ENCODE data around the gene ERBB2. TPM values are rescaled to one million over a fixed set of nuclear protein-coding genes. Genes with fewer than 3 reads are reported as not detected.

The ERBB2 gene
- polyA plus RNA-seq, 4 donors: 43.0 to 208 (median 69.7) TPM

DNA sequence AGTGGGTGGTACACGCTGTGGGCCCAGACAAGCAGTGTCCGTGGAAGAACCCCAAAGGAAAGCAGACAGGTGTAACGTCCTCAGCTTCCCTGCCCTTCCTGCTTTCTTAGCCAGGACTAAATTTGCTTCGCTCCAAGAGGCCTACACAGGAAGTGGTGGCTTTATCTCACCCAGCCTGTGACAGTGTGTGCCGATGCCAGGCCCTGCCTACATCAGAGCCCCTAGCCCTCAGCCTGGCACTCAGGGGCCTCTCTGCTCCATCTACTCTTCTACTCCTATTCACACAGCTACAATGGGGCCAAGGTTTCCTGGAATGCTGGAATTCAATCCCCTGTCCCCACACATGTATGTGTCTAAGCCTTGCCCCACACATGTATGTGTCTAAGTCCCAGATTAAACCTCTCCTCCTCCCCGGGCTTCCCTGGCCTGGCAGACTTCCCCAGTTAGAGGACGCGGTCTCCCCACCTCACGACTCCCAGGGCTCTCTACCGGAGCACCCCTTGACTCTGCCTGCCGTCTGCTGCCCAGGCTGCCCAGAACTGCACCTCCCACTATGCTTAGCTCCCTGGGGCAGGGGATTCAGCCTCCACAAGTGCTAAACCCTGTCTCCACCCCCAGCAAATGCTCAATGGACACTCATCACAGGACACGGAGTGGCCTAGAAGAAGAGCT, 20.2 kb upstream of the ERBB2 start:
- H3K27ac ChIP-seq (ENCODE audit: low read depth in 1 of 3, low read length in 2 of 3): peak overlapping the region; percentile 86 to 98 (median 93)
- WGBS, 3 donors: 40 to 58% (median 52%) methylated on average over 12 of the region's 12 CpGs
- no peaks in the 10 kb centered on the region for H3K9me3 ChIP-seq (ENCODE audit: control insufficient read depth in 2 of 2, insufficient read depth in 1 of 2, low read depth in 1 of 2, low read length in 1 of 2)
- H3K4me1 ChIP-seq (ENCODE audit: control insufficient read depth in 3 of 3, insufficient read depth in 2 of 3, low read depth in 1 of 3, low read length in 2 of 3): peaks cover 6 to 66% (median 12%) of the 10 kb centered on the region in 3 donors
- peak; percentile 59 to 63 for DNase-seq
- FAIRE-seq: no peak
- no peak overlapping the region for H3K4me3 ChIP-seq (ENCODE audit: low read depth in 1 of 3, low read length in 3 of 3)
- no peaks in the 10 kb centered on the region for H3K27me3 ChIP-seq (ENCODE audit: control insufficient read depth in 3 of 3, insufficient read depth in 3 of 3, low read length in 3 of 3)
- peaks cover 0 to 68% (median 0%) of the 10 kb centered on the region in 3 donors for H3K36me3 ChIP-seq (ENCODE audit: control insufficient read depth in 3 of 3, insufficient read depth in 2 of 3, low read depth in 1 of 3, low read length in 3 of 3)

DNA sequence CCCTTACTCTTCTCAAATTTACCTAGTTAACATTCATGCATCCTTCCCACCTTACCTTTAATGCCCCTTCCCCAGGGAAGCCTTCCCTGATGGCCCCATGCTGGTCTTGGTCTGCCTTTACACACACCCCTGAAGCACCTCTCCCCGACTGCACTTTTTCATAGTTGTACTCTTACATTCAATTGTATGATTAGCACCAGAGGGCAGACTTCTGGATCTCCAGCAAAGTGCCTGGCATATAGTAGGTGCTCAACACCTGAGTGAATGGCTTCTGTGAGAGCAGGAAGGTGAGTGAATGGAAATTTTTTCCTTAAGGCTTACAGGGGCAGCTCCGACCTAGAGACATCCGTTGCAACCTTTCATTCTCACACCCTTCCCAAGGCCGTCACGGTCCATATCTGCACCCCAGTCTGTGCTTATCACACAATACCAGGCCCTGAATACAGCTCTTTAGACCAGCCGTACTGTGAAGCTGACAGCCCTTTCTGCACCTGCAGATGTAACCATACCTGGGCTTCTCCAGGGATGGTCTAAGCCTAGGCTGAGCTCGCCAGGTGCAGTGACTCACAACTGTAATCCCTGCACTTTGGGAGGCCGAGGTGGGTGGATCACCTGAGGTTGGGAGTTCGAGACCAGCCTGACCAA, 16.4 kb upstream of the ERBB2 start:
- DNase-seq: no peak
- 55 to 85% (median 62%) methylated on average over 9 of the region's 9 CpGs for WGBS, 3 donors

DNA sequence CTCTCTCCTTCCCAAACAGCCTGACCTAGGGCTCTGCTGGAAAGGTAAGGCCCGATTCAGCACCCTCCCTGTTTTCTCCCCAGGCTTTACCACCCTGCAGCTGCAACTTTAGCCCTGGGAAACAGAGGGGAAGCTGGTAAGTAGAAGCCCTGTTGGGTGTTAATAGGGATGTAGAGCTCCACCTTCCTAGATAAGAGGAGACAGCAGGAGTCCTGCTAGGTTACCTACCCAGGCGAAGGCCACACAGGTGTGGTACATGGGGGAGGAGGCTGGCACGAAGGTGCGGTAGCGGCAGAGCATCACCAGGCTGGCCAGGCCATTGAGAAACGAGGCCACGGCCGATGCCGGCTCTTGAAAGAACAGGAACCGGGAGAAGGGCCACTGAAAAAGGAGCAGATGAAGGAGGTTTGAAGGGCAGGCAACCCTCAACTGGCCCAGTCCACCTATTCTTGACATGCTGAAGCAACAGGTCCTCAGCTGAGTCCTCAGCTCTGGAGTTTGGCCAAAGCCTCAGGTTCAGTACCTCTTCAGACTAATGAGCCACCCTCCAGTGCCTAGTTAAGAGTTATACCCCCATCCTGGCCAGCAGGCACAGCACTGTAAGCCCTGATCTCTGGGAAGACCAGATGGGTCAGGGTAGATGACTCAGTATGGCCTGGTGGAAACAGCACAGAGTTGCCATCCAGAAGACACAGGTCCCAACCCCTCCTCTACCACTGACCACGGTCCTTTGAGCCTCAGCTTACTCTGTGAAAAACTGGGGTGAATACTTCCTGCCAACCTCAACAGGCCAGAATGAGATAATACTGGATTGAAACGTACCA, 15.3 kb upstream of the ERBB2 start:
- Histone ChIP-seq H3K36me3 (ENCODE audit: control insufficient read depth in 3 of 3, insufficient read depth in 2 of 3, low read depth in 1 of 3, low read length in 3 of 3) (peaks cover 0 to 50% (median 0%) of the 10 kb centered on the region in 3 donors), H3K9me3 (ENCODE audit: control insufficient read depth in 2 of 2, insufficient read depth in 1 of 2, low read depth in 1 of 2, low read length in 1 of 2) (no peaks in the 10 kb centered on the region), H3K4me1 (ENCODE audit: control insufficient read depth in 3 of 3, insufficient read depth in 2 of 3, low read depth in 1 of 3, low read length in 2 of 3) (peaks cover 6 to 34% (median 7%) of the 10 kb centered on the region in 3 donors), H3K27ac (ENCODE audit: low read depth in 1 of 3, low read length in 2 of 3) (no peak overlapping the region), H3K4me3 (ENCODE audit: low read depth in 1 of 3, low read length in 3 of 3) (no peak overlapping the region), H3K27me3 (ENCODE audit: control insufficient read depth in 3 of 3, insufficient read depth in 3 of 3, low read length in 3 of 3) (no peaks in the 10 kb centered on the region)
- 66 to 88% (median 71%) methylated on average over 12 of the region's 12 CpGs for WGBS, 3 donors
- DNase-seq: peak in 1 of 2 donors; percentile 52
- no peak for FAIRE-seq

More for the DNA sequence above, 16.4 kb upstream of the ERBB2 start:
- H3K36me3 ChIP-seq (ENCODE audit: control insufficient read depth in 3 of 3, insufficient read depth in 2 of 3, low read depth in 1 of 3, low read length in 3 of 3): peaks cover 0 to 57% (median 0%) of the 10 kb centered on the region in 3 donors
- no peak overlapping the region for H3K27ac ChIP-seq (ENCODE audit: low read depth in 1 of 3, low read length in 2 of 3)
- H3K4me3 ChIP-seq (ENCODE audit: low read depth in 1 of 3, low read length in 3 of 3): no peak overlapping the region
- H3K9me3 ChIP-seq (ENCODE audit: control insufficient read depth in 2 of 2, insufficient read depth in 1 of 2, low read depth in 1 of 2, low read length in 1 of 2): no peaks in the 10 kb centered on the region
- FAIRE-seq: no peak
- H3K4me1 ChIP-seq (ENCODE audit: control insufficient read depth in 3 of 3, insufficient read depth in 2 of 3, low read depth in 1 of 3, low read length in 2 of 3): peaks cover 3 to 35% (median 5%) of the 10 kb centered on the region in 3 donors
- H3K27me3 ChIP-seq (ENCODE audit: control insufficient read depth in 3 of 3, insufficient read depth in 3 of 3, low read length in 3 of 3): no peaks in the 10 kb centered on the region

DNA sequence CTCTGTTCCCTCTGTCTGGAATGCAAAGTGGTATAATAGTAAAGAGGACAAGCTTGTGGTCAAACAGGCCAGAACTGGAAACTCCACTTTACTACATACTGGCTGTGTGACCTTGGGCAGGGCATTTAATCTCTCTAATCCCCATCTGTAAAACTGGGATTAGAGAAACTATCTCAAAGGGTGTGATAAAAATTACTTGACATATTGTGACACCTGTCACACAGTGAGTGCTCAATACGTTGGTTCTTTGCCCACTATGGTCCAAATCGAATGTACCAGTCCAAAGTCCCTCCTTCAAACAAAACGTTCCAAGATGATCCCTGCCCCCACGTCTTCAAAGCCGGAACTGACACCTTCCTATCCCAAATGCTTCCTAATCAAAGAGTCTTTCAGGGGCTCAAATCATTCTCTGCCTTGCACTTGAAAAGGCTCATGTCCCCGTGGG, 12.7 kb upstream of the ERBB2 start:
- H3K4me3 ChIP-seq (ENCODE audit: low read depth in 1 of 3, low read length in 3 of 3): peak overlapping the region; percentile 61 to 82 (median 79)

DNA sequence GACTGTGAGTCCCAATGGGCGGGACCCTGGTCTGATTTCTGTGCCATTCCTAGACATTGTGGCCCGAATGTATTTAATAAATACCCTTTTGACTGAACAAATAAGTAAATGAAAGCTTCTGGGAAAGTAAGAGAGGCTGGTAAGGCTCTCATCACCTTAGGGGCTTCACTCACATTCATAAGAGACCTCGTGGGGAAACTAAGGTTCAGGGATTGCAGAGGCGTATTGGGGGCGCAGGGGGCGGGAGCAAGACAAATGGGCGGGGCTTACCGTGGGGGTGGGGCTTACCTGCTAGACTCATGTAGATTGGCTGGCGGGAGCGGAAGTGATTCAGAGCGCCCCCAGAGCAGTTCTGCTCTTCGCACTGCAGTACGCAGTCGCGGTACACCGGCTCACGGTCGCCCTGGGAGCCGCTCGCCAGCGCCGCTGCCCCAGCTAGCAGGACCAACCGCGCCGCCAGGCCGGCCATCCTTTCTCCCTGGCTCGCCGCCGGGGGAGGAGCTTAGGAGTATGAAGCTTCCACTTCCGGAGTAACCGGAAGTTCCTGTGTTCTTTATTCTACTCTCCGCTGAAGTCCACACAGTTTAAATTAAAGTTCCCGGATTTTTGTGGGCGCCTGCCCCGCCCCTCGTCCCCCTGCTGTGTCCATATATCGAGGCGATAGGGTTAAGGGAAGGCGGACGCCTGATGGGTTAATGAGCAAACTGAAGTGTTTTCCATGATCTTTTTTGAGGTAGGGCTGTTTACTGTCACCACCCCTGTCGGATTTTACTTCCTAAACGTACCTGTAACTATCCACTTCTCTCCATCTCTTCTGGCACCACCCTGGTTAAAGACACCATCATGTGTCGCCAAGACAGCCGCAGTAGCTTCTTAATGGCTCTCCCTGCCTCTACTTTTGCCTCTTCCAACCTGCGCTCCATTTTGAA, 12.1 kb upstream of the ERBB2 start, which contains the start of gene PGAP3:
Gene PGAP3, minus strand, starts transcription at position 512 of the 929 bp plus-strand sequence. Its CDS starts 43 bp downstream, at position 469.
- Histone ChIP-seq H3K27me3 (ENCODE audit: control insufficient read depth in 3 of 3, insufficient read depth in 3 of 3, low read length in 3 of 3) (no peaks in the 10 kb centered on the region), H3K4me1 (ENCODE audit: control insufficient read depth in 3 of 3, insufficient read depth in 2 of 3, low read depth in 1 of 3, low read length in 2 of 3) (peaks cover 4 to 15% (median 7%) of the 10 kb centered on the region in 3 donors), H3K9me3 (ENCODE audit: control insufficient read depth in 2 of 2, insufficient read depth in 1 of 2, low read depth in 1 of 2, low read length in 1 of 2) (no peaks in the 10 kb centered on the region), H3K36me3 (ENCODE audit: control insufficient read depth in 3 of 3, insufficient read depth in 2 of 3, low read depth in 1 of 3, low read length in 3 of 3) (peaks cover 0 to 27% (median 0%) of the 10 kb centered on the region in 3 donors), H3K4me3 (ENCODE audit: low read depth in 1 of 3, low read length in 3 of 3) (peak within 1 kb of the TSS; percentile 61 to 82 (median 79)), H3K27ac (ENCODE audit: low read depth in 1 of 3, low read length in 2 of 3) (peak within 1 kb of the TSS; percentile 79 to 97 (median 92))
- FAIRE-seq (no peak), DNase-seq (peak; percentile 88 to 93)
- WGBS, 3 donors: 2 to 3% (median 2%) methylated on average over 44 to 45 of the region's 45 CpGs

More for the DNA sequence above, 12.7 kb upstream of the ERBB2 start:
- 14 to 49% (median 21%) methylated on average over 6 of the region's 6 CpGs for WGBS, 3 donors
- Histone ChIP-seq H3K27ac (ENCODE audit: low read depth in 1 of 3, low read length in 2 of 3) (peak overlapping the region; percentile 79 to 97 (median 92)), H3K9me3 (ENCODE audit: control insufficient read depth in 2 of 2, insufficient read depth in 1 of 2, low read depth in 1 of 2, low read length in 1 of 2) (no peaks in the 10 kb centered on the region), H3K27me3 (ENCODE audit: control insufficient read depth in 3 of 3, insufficient read depth in 3 of 3, low read length in 3 of 3) (no peaks in the 10 kb centered on the region), H3K36me3 (ENCODE audit: control insufficient read depth in 3 of 3, insufficient read depth in 2 of 3, low read depth in 1 of 3, low read length in 3 of 3) (peaks cover 0 to 30% (median 0%) of the 10 kb centered on the region in 3 donors), H3K4me1 (ENCODE audit: control insufficient read depth in 3 of 3, insufficient read depth in 2 of 3, low read depth in 1 of 3, low read length in 2 of 3) (peaks cover 4 to 15% (median 7%) of the 10 kb centered on the region in 3 donors)
- DNase-seq (peak; percentile 55 to 89), FAIRE-seq (no peak)

DNA sequence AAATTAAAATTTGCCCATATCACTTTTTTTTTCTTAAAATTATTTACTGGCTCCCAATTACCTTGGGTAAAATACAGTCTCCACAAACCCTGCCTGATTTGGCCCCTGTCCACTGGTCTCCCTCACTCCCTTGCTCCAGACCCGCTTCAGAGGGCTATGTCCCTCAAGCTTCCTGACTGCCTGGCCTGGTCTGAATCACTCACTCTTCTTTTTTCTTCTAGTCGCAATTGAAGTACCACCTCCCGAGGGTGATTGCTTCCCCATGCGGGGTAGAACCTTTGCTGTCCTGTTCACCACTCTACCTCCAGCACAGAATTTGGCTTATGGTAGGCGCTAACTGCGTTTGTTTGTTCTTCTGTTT, 11.4 kb upstream of the ERBB2 start:
- WGBS, 3 donors: 20 to 32% (median 29%) methylated on average over 6 of the region's 6 CpGs
- peak overlapping the region; percentile 79 to 97 (median 92) for H3K27ac ChIP-seq (ENCODE audit: low read depth in 1 of 3, low read length in 2 of 3)
- peaks cover 4 to 20% (median 7%) of the 10 kb centered on the region in 3 donors for H3K4me1 ChIP-seq (ENCODE audit: control insufficient read depth in 3 of 3, insufficient read depth in 2 of 3, low read depth in 1 of 3, low read length in 2 of 3)
- H3K4me3 ChIP-seq (ENCODE audit: low read depth in 1 of 3, low read length in 3 of 3): peak overlapping the region; percentile 61 to 82 (median 79)
- H3K27me3 ChIP-seq (ENCODE audit: control insufficient read depth in 3 of 3, insufficient read depth in 3 of 3, low read length in 3 of 3): no peaks in the 10 kb centered on the region
- peaks cover 0 to 21% (median 0%) of the 10 kb centered on the region in 3 donors for H3K36me3 ChIP-seq (ENCODE audit: control insufficient read depth in 3 of 3, insufficient read depth in 2 of 3, low read depth in 1 of 3, low read length in 3 of 3)
- no peaks in the 10 kb centered on the region for H3K9me3 ChIP-seq (ENCODE audit: control insufficient read depth in 2 of 2, insufficient read depth in 1 of 2, low read depth in 1 of 2, low read length in 1 of 2)
- DNase-seq: peak in 1 of 2 donors; percentile 48
- FAIRE-seq: no peak

DNA sequence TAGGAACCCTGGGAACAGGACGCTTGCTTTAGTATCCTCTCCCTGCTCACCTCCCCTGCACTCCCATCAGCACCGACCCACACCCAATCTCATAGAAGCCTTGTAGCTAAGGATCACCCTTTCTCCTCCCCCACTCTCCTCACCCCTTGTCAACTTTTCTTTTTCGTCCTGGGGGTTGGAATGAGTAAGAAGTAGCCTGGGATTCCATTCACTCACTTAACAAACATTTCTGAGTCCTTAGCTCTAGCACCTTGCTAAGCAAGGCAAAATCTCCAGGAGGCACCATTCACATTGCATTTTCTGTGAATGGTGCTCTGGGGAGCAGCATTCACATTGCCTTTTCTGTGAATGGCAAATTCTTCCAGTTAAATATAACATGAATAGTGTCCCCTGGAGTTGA, 10.9 kb upstream of the ERBB2 start:
- 49 to 59% (median 54%) methylated on average over 3 of the region's 3 CpGs for WGBS, 3 donors
- no peak for DNase-seq
- Histone ChIP-seq H3K27me3 (ENCODE audit: control insufficient read depth in 3 of 3, insufficient read depth in 3 of 3, low read length in 3 of 3) (no peaks in the 10 kb centered on the region), H3K27ac (ENCODE audit: low read depth in 1 of 3, low read length in 2 of 3) (peak overlapping the region in 1 of 3 donors; percentile 92), H3K4me1 (ENCODE audit: control insufficient read depth in 3 of 3, insufficient read depth in 2 of 3, low read depth in 1 of 3, low read length in 2 of 3) (peaks cover 4 to 22% (median 7%) of the 10 kb centered on the region in 3 donors), H3K36me3 (ENCODE audit: control insufficient read depth in 3 of 3, insufficient read depth in 2 of 3, low read depth in 1 of 3, low read length in 3 of 3) (peaks cover 0 to 17% (median 0%) of the 10 kb centered on the region in 3 donors), H3K4me3 (ENCODE audit: low read depth in 1 of 3, low read length in 3 of 3) (peak overlapping the region in 1 of 3 donors; percentile 79), H3K9me3 (ENCODE audit: control insufficient read depth in 2 of 2, insufficient read depth in 1 of 2, low read depth in 1 of 2, low read length in 1 of 2) (no peaks in the 10 kb centered on the region)
- FAIRE-seq: no peak
